ENCODE results near the gene ACTRT2. TPM values are rescaled to one million over a fixed set of nuclear protein-coding genes. Genes with fewer than 3 reads are reported as not detected.

The ACTRT2 gene
- total RNA-seq, 1 experiment from 2014 or later: 0.21 TPM

GRCh38 chr1:3064296-3064850 is 43.1 kb downstream of the ACTRT2 start:
- H3K36me3 ChIP-seq (replicated peaks; ENCODE audit: control insufficient read depth, insufficient read depth, low read length): no peaks in the 10 kb centered on the region
- peaks cover 84% of the 10 kb centered on the region for H3K27me3 ChIP-seq (ENCODE audit: control insufficient read depth, insufficient read depth, low read length)
- no peak overlapping the region for H3K4me3 ChIP-seq (ENCODE audit: insufficient read depth, low read depth, low read length)
- no peak for DNase-seq

- no peaks in the 10 kb centered on the region for H3K36me3 ChIP-seq (replicated peaks; ENCODE audit: control insufficient read depth, insufficient read depth, low read length)
- no peak for DNase-seq
- H3K27me3 ChIP-seq (ENCODE audit: control insufficient read depth, insufficient read depth, low read length): peaks cover 88% of the 10 kb centered on the region
- no peak overlapping the region for H3K4me3 ChIP-seq (ENCODE audit: insufficient read depth, low read depth, low read length)
Measured at GRCh38 chr1:3064901-3065300, 43.6 kb downstream of the ACTRT2 start.

GRCh38 chr1:3065396-3065795 is 44.1 kb downstream of the ACTRT2 start:
- no peaks in the 10 kb centered on the region for H3K36me3 ChIP-seq (replicated peaks; ENCODE audit: control insufficient read depth, insufficient read depth, low read length)
- no peak overlapping the region for H3K4me3 ChIP-seq (ENCODE audit: insufficient read depth, low read depth, low read length)
- DNase-seq: no peak
- H3K27me3 ChIP-seq (ENCODE audit: control insufficient read depth, insufficient read depth, low read length): peaks cover 88% of the 10 kb centered on the region

- H3K27me3 ChIP-seq (ENCODE audit: control insufficient read depth, insufficient read depth, low read length): peaks cover 91% of the 10 kb centered on the region
- no peak overlapping the region for H3K4me3 ChIP-seq (ENCODE audit: insufficient read depth, low read depth, low read length)
- no peaks in the 10 kb centered on the region for H3K36me3 ChIP-seq (replicated peaks; ENCODE audit: control insufficient read depth, insufficient read depth, low read length)
Measured at GRCh38 chr1:3065797-3066196, 44.5 kb downstream of the ACTRT2 start.

GRCh38 chr1:3066250-3066711 is 45.0 kb downstream of the ACTRT2 start:
- DNase-seq: peak; percentile 82

More at GRCh38 chr1:3065797-3066196, 44.5 kb downstream of the ACTRT2 start:
- no peak for DNase-seq

GRCh38 chr1:3066826-3067225 is 45.6 kb downstream of the ACTRT2 start:
- peak; percentile 35 for DNase-seq
- Histone ChIP-seq H3K36me3 (replicated peaks; ENCODE audit: control insufficient read depth, insufficient read depth, low read length) (no peaks in the 10 kb centered on the region), H3K27me3 (ENCODE audit: control insufficient read depth, insufficient read depth, low read length) (peaks cover 93% of the 10 kb centered on the region), H3K4me3 (ENCODE audit: insufficient read depth, low read depth, low read length) (no peak overlapping the region)

More at GRCh38 chr1:3066250-3066711, 45.0 kb downstream of the ACTRT2 start:
- no peaks in the 10 kb centered on the region for H3K36me3 ChIP-seq (replicated peaks; ENCODE audit: control insufficient read depth, insufficient read depth, low read length)
- H3K4me3 ChIP-seq (ENCODE audit: insufficient read depth, low read depth, low read length): no peak overlapping the region
- H3K27me3 ChIP-seq (ENCODE audit: control insufficient read depth, insufficient read depth, low read length): peaks cover 92% of the 10 kb centered on the region

- H3K27me3 ChIP-seq (ENCODE audit: control insufficient read depth, insufficient read depth, low read length): peaks cover 93% of the 10 kb centered on the region
- no peaks in the 10 kb centered on the region for H3K36me3 ChIP-seq (replicated peaks; ENCODE audit: control insufficient read depth, insufficient read depth, low read length)
- no peak overlapping the region; the same call in 1 of the 2 replicates for H3K4me3 ChIP-seq (ENCODE audit: insufficient read depth, low read depth, low read length)
- DNase-seq: peak; percentile 67
Measured at GRCh38 chr1:3067301-3067670, 46.0 kb downstream of the ACTRT2 start.

GRCh38 chr1:3067671-3068563 is 46.6 kb downstream of the ACTRT2 start:
- DNase-seq: peak; percentile 76
- H3K4me3 ChIP-seq (ENCODE audit: insufficient read depth, low read depth, low read length): peak overlapping the region; percentile 32
- peaks cover 93% of the 10 kb centered on the region for H3K27me3 ChIP-seq (ENCODE audit: control insufficient read depth, insufficient read depth, low read length)
- no peaks in the 10 kb centered on the region for H3K36me3 ChIP-seq (replicated peaks; ENCODE audit: control insufficient read depth, insufficient read depth, low read length)

GRCh38 chr1:3068564-3069431 is 47.5 kb downstream of the ACTRT2 start, which contains the start of gene PRDM16:
PRDM16 (plus strand) TSS chr1:3069203; CDS start chr1:3069260, 57 bp downstream.
- H3K27me3 ChIP-seq (ENCODE audit: control insufficient read depth, insufficient read depth, low read length): peaks cover 93% of the 10 kb centered on the region
- peak; percentile 87 for DNase-seq

GRCh38 chr1:3069491-3070308 is 48.4 kb downstream of the ACTRT2 start:
- H3K36me3 ChIP-seq (replicated peaks; ENCODE audit: control insufficient read depth, insufficient read depth, low read length): no peaks in the 10 kb centered on the region
- H3K4me3 ChIP-seq (ENCODE audit: insufficient read depth, low read depth, low read length): peak overlapping the region; percentile 43
- peak; percentile 89 for DNase-seq
- peaks cover 93% of the 10 kb centered on the region for H3K27me3 ChIP-seq (ENCODE audit: control insufficient read depth, insufficient read depth, low read length)

More at GRCh38 chr1:3068564-3069431, 47.5 kb downstream of the ACTRT2 start, which contains the start of gene PRDM16:
- Histone ChIP-seq H3K4me3 (ENCODE audit: insufficient read depth, low read depth, low read length) (peak within 1 kb of the TSS; percentile 43), H3K36me3 (replicated peaks; ENCODE audit: control insufficient read depth, insufficient read depth, low read length) (no peaks in the 10 kb centered on the region)

- peak; percentile 85 for DNase-seq
- peak overlapping the region; percentile 43; the same call in 1 of the 2 replicates for H3K4me3 ChIP-seq (ENCODE audit: insufficient read depth, low read depth, low read length)
- H3K27me3 ChIP-seq (ENCODE audit: control insufficient read depth, insufficient read depth, low read length): peaks cover 89% of the 10 kb centered on the region
- H3K36me3 ChIP-seq (replicated peaks; ENCODE audit: control insufficient read depth, insufficient read depth, low read length): no peaks in the 10 kb centered on the region
Measured at GRCh38 chr1:3070309-3070643, 49.0 kb downstream of the ACTRT2 start.

- H3K4me3 ChIP-seq (ENCODE audit: insufficient read depth, low read depth, low read length): peak overlapping the region; percentile 25
- H3K36me3 ChIP-seq (replicated peaks; ENCODE audit: control insufficient read depth, insufficient read depth, low read length): no peaks in the 10 kb centered on the region
- peak; percentile 81 for DNase-seq
- peaks cover 83% of the 10 kb centered on the region for H3K27me3 ChIP-seq (ENCODE audit: control insufficient read depth, insufficient read depth, low read length)
Measured at GRCh38 chr1:3070644-3071564, 49.6 kb downstream of the ACTRT2 start.

Data from H7 (cell line).